ENCODE measurements around the gene LGALSL.

The LGALSL gene

GRCh38 chr2:64412671-64413070, 41.3 kb upstream of the LGALSL start:
- H3K4me3 ChIP-seq (ENCODE audit: low read length): no peak overlapping the region
- TF ChIP-seq CTCF (conservative IDR thresholded peaks at IDR 0.05; ENCODE audit: low read depth, low read length): no peak
- DNase-seq (ENCODE audit: low read depth): no peak

- no peak for DNase-seq (ENCODE audit: low read depth)
- no peak for TF ChIP-seq CTCF (conservative IDR thresholded peaks at IDR 0.05; ENCODE audit: low read depth, low read length)
- no peak overlapping the region for H3K4me3 ChIP-seq (ENCODE audit: low read length)
Measured at GRCh38 chr2:64414736-64415435, 39.1 kb upstream of the LGALSL start.

- DNase-seq (ENCODE audit: low read depth): no peak
- TF ChIP-seq CTCF (conservative IDR thresholded peaks at IDR 0.05; ENCODE audit: low read depth, low read length): no peak
- H3K4me3 ChIP-seq (ENCODE audit: low read length): no peak overlapping the region
Measured at GRCh38 chr2:64417624-64418023, 36.3 kb upstream of the LGALSL start.

- no peak for TF ChIP-seq CTCF (conservative IDR thresholded peaks at IDR 0.05; ENCODE audit: low read depth, low read length)
- no peak for DNase-seq (ENCODE audit: low read depth)
- no peak overlapping the region for H3K4me3 ChIP-seq (ENCODE audit: low read length)
Measured at GRCh38 chr2:64419596-64420165, 34.3 kb upstream of the LGALSL start.

- H3K4me3 ChIP-seq (ENCODE audit: low read length): no peak overlapping the region
- no peak for TF ChIP-seq CTCF (conservative IDR thresholded peaks at IDR 0.05; ENCODE audit: low read depth, low read length)
- no peak for DNase-seq (ENCODE audit: low read depth)
Measured at GRCh38 chr2:64420677-64421076, 33.3 kb upstream of the LGALSL start.

- H3K4me3 ChIP-seq (ENCODE audit: low read length): no peak overlapping the region
- no peak for TF ChIP-seq CTCF (conservative IDR thresholded peaks at IDR 0.05; ENCODE audit: low read depth, low read length)
- DNase-seq (ENCODE audit: low read depth): no peak
Measured at GRCh38 chr2:64421201-64421600, 32.8 kb upstream of the LGALSL start.

GRCh38 chr2:64422466-64422865, 31.5 kb upstream of the LGALSL start:
- no peak for DNase-seq (ENCODE audit: low read depth)
- H3K4me3 ChIP-seq (ENCODE audit: low read length): no peak overlapping the region
- no peak for TF ChIP-seq CTCF (conservative IDR thresholded peaks at IDR 0.05; ENCODE audit: low read depth, low read length)
